Pons (tissue), 1 donor: ENCODE measurements around the gene POU2AF1.

Experiments used
- DNase-seq: peaks from one replicate; pipeline ENCODE4 v3.0.0-alpha.2; 2016; ENCODE audit warnings: low spot score

The POU2AF1 gene

GRCh38 chr11:111378861-111379601, at the start of gene POU2AF1:
POU2AF1 (minus strand) TSS chr11:111379275; CDS start chr11:111379177, 98 bp downstream.
- DNase-seq = no peak

- no peak for DNase-seq
These were observed 49.2 kb upstream of the POU2AF1 start for GRCh38 chr11:111428113-111428876.

- no peak for DNase-seq
These were observed 48.4 kb upstream of the POU2AF1 start for GRCh38 chr11:111427471-111427912.

- no peak for DNase-seq
These were observed 47.5 kb upstream of the POU2AF1 start for GRCh38 chr11:111426617-111427016.

- DNase-seq = no peak
These were observed 44.2 kb upstream of the POU2AF1 start for GRCh38 chr11:111423250-111423615.

- DNase-seq = no peak
These were observed 43.6 kb upstream of the POU2AF1 start for GRCh38 chr11:111422494-111423249.

GRCh38 chr11:111421251-111421650, 42.2 kb upstream of the POU2AF1 start:
- DNase-seq = no peak

GRCh38 chr11:111419641-111420327, 40.7 kb upstream of the POU2AF1 start:
- peak; percentile 79 for DNase-seq

- DNase-seq = no peak
These were observed 40.1 kb upstream of the POU2AF1 start for GRCh38 chr11:111419181-111419580.

- no peak for DNase-seq
These were observed 39.3 kb upstream of the POU2AF1 start for GRCh38 chr11:111418436-111418787.

- peak; percentile 42 for DNase-seq
These were observed 38.8 kb upstream of the POU2AF1 start for GRCh38 chr11:111417766-111418435.

GRCh38 chr11:111417011-111417765, 38.1 kb upstream of the POU2AF1 start:
- DNase-seq = no peak

GRCh38 chr11:111416231-111416960, 37.3 kb upstream of the POU2AF1 start:
- DNase-seq = no peak

GRCh38 chr11:111414936-111415335, 35.9 kb upstream of the POU2AF1 start:
- DNase-seq = no peak

- no peak for DNase-seq
These were observed 35.3 kb upstream of the POU2AF1 start for GRCh38 chr11:111414267-111414931.

- no peak for DNase-seq
These were observed 34.8 kb upstream of the POU2AF1 start for GRCh38 chr11:111413849-111414248.

- DNase-seq = no peak
These were observed 33.2 kb upstream of the POU2AF1 start for GRCh38 chr11:111412293-111412692.

- no peak for DNase-seq
These were observed 32.4 kb upstream of the POU2AF1 start for GRCh38 chr11:111411456-111411855.

- DNase-seq = no peak
These were observed 31.9 kb upstream of the POU2AF1 start for GRCh38 chr11:111410951-111411350.

- DNase-seq = no peak
These were observed 30.8 kb upstream of the POU2AF1 start for GRCh38 chr11:111409915-111410314.
